HepG2 (cell line): ENCODE data around the gene HSD11B1L. TPM values are rescaled to one million over a fixed set of nuclear protein-coding genes. Genes with fewer than 3 reads are reported as not detected.

Source experiments
- ATF7 ChIP-seq, 2 experiments: fragments of 450-650 bp in 1 of 2; sonication (generic) in 1 of 2; formaldehyde crosslinking in 1 of 2; IDR thresholded peaks; 2 replicates each; pipeline versions ENCODE4 v1.4.0 to v1.6.1; 2016 to 2020; ENCODE audit warnings: antibody characterized with exemption in 1 of 2, mild to moderate bottlenecking in 1 of 2, missing genetic modification reagents in 1 of 2
- GATAD2A ChIP-seq: IDR thresholded peaks from 2 replicates; pipeline ENCODE4 v1.6.1; 2016
- MED13 ChIP-seq: sonication (generic); formaldehyde crosslinking; IDR thresholded peaks from 2 replicates; pipeline ENCODE4 v1.5.0; 2020; ENCODE audit warnings: missing genetic modification reagents
- MTF2 ChIP-seq: sonication (generic); formaldehyde crosslinking; IDR thresholded peaks from 2 replicates; pipeline ENCODE4 v1.5.0; 2020; ENCODE audit warnings: missing genetic modification reagents, borderline replicate concordance
- SAP130 ChIP-seq: IDR thresholded peaks from 2 replicates; pipeline ENCODE4 v1.6.1; 2016; ENCODE audit warnings: low read depth
- U2AF1 ChIP-seq: fragments of 200-400 bp; formaldehyde crosslinking; optimal IDR thresholded peaks from 2 replicates; pipeline ENCODE3; 2017; ENCODE audit warnings: mild to moderate bottlenecking, low read depth, low read length
- ZNF20 ChIP-seq: sonication (generic); formaldehyde crosslinking; IDR thresholded peaks from 2 replicates; pipeline ENCODE4 v1.4.0; 2020; ENCODE audit warnings: mild to moderate bottlenecking, moderate library complexity, missing genetic modification reagents
- ZNF546 ChIP-seq: sonication (generic); formaldehyde crosslinking; conservative IDR thresholded peaks from 2 replicates; pipeline ENCODE4 v1.8.1; 2023; ENCODE audit warnings: mild to moderate bottlenecking, missing genetic modification reagents
- polyA plus RNA-seq, 8 experiments: library from polyadenylated mRNA; depleted of rRNA in 3 of 8; stranded (reverse) in 7 of 8; unstranded in 1 of 8; fragments of >200 nt; fragmentation: Illumina TruSeq in 4 of 8; extraction: Trizol in 4 of 8; gene quantifications; 2 replicates each; pipeline versions ENCODE4 v1.2.1 to v1.2.3, GENCODE V29; 2011 to 2016; ENCODE audit warnings: low read depth in 4 of 8, missing spikeins in 1 of 8, mixed read lengths in 1 of 8; ENCODE audit not compliant: insufficient read depth in 1 of 8
- total RNA-seq, 5 experiments: library from RNA; depleted of rRNA; stranded (reverse); fragments of >200 nt; fragmentation: Illumina TruSeq; extraction: Trizol; gene quantifications; 2 replicates each; pipeline ENCODE4 v1.2.3, GENCODE V29; 2016; ENCODE audit warnings: low read depth in 1 of 5
- TF ChIP-seq, protein P1 (sequence below): IDR thresholded peaks from 2 replicates; pipeline ENCODE4 v1.6.1; 2018; ENCODE audit warnings: missing genetic modification reagents, mild to moderate bottlenecking, missing compliant biosample characterization
- TF ChIP-seq, protein P2 (sequence below): IDR thresholded peaks from 2 replicates; pipeline ENCODE4 v1.6.1; 2012; ENCODE audit warnings: inconsistent platforms
- TF ChIP-seq, protein P3 (sequence below), 2 experiments: sonication (generic) in 1 of 2; formaldehyde crosslinking in 1 of 2; IDR thresholded peaks; 2 replicates each; pipeline versions ENCODE4 v1.4.0 to v1.6.1; 2016 to 2020; ENCODE audit warnings: borderline replicate concordance in 1 of 2, low read depth in 1 of 2, mild to moderate bottlenecking in 1 of 2, missing genetic modification reagents in 1 of 2

The HSD11B1L gene
- total and polyA plus RNA-seq, 2 of the 13 experiments (the other 11 are each of a cell fraction or from before 2014, with no cell fraction given) = 2.8 to 3.9 TPM

DNA sequence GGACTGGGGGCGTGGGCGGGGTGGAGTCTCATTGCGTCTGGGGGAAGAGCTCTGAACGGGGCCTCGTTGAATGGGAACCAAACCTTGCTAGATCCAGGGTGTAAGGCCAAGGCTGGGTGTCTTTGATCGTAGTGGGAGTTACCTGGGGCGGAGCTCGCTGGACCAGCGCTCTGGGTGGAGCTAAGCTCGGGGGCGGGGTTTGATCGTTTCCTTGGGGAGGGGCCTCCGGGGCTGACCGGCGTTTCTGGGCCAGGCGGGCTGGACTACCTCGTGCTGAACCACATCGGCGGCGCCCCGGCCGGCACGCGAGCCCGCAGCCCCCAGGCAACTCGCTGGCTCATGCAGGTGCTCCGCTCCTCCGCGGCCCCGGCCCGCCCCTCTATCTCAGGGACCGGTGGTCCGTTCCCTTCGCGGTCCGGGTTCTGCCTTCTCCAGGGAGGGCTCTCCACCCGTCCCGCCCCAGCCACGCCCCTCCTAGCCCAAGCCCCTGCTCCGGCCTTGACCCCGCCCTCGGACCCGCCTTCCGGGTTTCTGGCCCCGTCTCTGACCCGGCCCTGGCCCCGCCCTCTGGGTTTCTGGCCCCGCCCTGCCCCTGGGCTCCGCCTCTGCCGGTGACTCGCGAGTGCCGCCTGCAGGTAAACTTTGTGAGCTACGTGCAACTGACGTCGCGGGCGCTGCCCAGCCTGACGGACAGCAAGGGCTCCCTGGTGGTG lies 6.0 kb downstream of the HSD11B1L start (continued):
- TF ChIP-seq, protein P1, sequence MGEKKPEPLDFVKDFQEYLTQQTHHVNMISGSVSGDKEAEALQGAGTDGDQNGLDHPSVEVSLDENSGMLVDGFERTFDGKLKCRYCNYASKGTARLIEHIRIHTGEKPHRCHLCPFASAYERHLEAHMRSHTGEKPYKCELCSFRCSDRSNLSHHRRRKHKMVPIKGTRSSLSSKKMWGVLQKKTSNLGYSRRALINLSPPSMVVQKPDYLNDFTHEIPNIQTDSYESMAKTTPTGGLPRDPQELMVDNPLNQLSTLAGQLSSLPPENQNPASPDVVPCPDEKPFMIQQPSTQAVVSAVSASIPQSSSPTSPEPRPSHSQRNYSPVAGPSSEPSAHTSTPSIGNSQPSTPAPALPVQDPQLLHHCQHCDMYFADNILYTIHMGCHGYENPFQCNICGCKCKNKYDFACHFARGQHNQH (CRISPR knock-in tag) = peak; percentile 21; the same call in 1 of the 2 replicates
- TF ChIP-seq SAP130 (peak; percentile 83), ZNF546 (CRISPR knock-in tag) (0 out of 2 replicates have a peak, but pooled peaks have one; percentile 57), ZNF20 (CRISPR knock-in tag) (no peak), MED13 (no peak), U2AF1 (no peak), GATAD2A (no peak), ATF7 (IDR thresholded peaks at IDR 0.05) (no peak), ATF7 (CRISPR knock-in tag; IDR thresholded peaks at IDR 0.05) (no peak), MTF2 (CRISPR knock-in tag) (no peak)
- TF ChIP-seq, protein P2, sequence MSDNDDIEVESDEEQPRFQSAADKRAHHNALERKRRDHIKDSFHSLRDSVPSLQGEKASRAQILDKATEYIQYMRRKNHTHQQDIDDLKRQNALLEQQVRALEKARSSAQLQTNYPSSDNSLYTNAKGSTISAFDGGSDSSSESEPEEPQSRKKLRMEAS = peak; percentile 30
- TF ChIP-seq, protein P3, sequence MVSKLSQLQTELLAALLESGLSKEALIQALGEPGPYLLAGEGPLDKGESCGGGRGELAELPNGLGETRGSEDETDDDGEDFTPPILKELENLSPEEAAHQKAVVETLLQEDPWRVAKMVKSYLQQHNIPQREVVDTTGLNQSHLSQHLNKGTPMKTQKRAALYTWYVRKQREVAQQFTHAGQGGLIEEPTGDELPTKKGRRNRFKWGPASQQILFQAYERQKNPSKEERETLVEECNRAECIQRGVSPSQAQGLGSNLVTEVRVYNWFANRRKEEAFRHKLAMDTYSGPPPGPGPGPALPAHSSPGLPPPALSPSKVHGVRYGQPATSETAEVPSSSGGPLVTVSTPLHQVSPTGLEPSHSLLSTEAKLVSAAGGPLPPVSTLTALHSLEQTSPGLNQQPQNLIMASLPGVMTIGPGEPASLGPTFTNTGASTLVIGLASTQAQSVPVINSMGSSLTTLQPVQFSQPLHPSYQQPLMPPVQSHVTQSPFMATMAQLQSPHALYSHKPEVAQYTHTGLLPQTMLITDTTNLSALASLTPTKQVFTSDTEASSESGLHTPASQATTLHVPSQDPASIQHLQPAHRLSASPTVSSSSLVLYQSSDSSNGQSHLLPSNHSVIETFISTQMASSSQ (IDR thresholded peaks at IDR 0.05; ENCODE audit: low read depth) = no peak
- TF ChIP-seq, protein P3 (CRISPR knock-in tag; IDR thresholded peaks at IDR 0.05; ENCODE audit: borderline replicate concordance) = no peak; the same call in 1 of the 2 replicates
